Measurements from ENCODE around the gene OR6N2. TPM values are rescaled to one million over a fixed set of nuclear protein-coding genes. Genes with fewer than 3 reads are reported as not detected.

OR6N2 gene
- polyA plus RNA-seq, 6 donors from 2014 or later = not detected

DNA sequence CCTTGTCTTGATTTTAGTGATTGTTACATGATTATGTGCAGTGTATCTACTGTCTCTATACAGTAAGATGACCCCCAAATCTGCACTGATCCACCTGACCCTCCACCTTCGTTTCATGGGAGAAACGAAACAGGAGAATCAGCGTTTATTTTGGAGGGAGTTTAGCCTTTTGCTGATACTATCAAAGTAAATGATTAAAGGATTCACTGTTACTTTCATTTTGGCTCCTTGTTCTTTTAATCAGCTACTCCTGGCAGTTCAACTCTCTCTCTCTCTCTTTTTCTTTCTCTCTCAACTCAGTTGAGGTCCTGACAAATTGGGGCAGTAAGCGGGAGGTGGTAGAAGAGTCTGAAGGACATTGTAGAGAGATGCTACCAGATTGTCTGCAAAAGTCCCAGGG is 50.6 kb downstream of the OR6N2 start:
- no peaks in the 10 kb centered on the region for H3K36me3 Mint-ChIP-seq

DNA sequence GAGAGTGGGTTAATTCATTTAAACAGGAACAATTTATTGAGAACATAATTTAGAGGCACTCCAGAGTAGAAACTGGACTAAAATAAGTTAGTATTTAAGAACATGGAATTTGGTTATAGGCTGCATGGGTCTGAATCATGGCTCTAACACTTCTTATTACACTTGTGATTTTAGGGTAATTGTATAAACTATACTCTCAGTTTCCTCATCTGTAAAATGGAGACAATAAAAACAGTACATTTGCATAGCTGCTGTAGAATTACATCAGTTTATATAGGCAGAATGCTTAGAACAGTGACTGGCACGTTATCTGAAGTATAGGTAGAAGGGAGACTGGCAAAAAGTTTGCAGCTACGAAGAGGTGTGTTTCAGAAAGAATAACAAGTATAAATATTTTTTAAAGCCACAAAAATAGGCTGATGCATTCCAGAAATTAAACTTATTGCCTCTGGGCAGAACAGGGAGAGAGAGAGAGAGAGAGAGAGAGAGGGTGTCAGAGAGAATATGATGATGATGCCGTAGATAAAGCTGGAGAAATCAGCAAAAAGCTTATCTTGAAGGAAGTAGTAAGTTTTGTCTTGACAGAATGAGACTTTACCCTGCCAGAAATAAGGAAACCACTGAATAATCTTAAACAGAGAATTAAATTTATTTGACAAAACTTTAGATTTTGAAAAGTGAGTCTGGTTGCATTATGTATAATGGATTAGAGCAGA is 52.3 kb downstream of the OR6N2 start:
- Mint-ChIP-seq H3K27me3 (peaks cover 17 to 18% (median 17%) of the 10 kb centered on the region in 3 donors), H3K27ac (no peak overlapping the region), H3K36me3 (no peaks in the 10 kb centered on the region)

More for the DNA sequence above, 50.6 kb downstream of the OR6N2 start:
- DNase-seq (no peak), ATAC-seq (ENCODE audit: low read depth in 2 of 2) (no peak)
- Mint-ChIP-seq H3K4me3 (no peak overlapping the region), H3K27me3 (peaks cover 5 to 19% (median 9%) of the 10 kb centered on the region in 3 donors), H3K27ac (no peak overlapping the region), H3K9me3 (no peaks in the 10 kb centered on the region), H3K4me1 (no peaks in the 10 kb centered on the region)

DNA sequence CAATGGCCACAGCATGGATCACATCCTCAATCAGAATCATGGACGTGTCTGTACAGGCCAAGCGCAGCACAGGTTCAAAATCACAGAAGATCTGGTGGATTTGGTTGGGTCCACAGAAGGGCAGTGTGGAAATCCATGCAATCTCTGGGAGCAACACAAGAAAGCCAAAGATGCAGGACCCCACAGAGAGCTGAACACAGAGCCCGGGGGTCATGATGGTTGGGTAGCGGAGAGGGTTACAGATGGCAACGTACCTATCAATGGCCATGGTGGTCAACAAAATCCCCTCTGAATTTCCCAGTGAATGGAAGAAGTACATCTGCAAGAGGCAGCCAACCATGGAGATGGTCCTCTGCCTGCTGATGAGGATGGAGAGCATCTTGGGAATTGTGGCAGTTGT is 56.6 kb downstream of the OR6N2 start:
- no peaks in the 10 kb centered on the region for H3K36me3 Mint-ChIP-seq
- DNase-seq (no peak), ATAC-seq (ENCODE audit: low read depth in 2 of 2) (no peak)
- H3K4me3 Mint-ChIP-seq = no peak overlapping the region
- H3K27ac Mint-ChIP-seq = no peak overlapping the region
- no peaks in the 10 kb centered on the region for H3K4me1 Mint-ChIP-seq
- H3K9me3 Mint-ChIP-seq = no peaks in the 10 kb centered on the region
- H3K27me3 Mint-ChIP-seq = peaks cover 23 to 41% (median 33%) of the 10 kb centered on the region in 3 donors

More for the DNA sequence above, 52.3 kb downstream of the OR6N2 start:
- no peaks in the 10 kb centered on the region for H3K9me3 Mint-ChIP-seq
- H3K4me3 Mint-ChIP-seq = no peak overlapping the region
- DNase-seq (no peak), ATAC-seq (ENCODE audit: low read depth in 2 of 2) (no peak)
- H3K4me1 Mint-ChIP-seq = no peaks in the 10 kb centered on the region

Other genes with a start within 250 kb of the OR6N2 start
- not detected for gene OR6Y1, start 226.8 kb downstream of the OR6N2 start, polyA plus RNA-seq (ENCODE audit: low read depth in 6 of 6)
- not detected for gene OR6P1, start 210.6 kb downstream of the OR6N2 start, polyA plus RNA-seq (ENCODE audit: low read depth in 6 of 6)
- gene OR10X1, start 201.3 kb downstream of the OR6N2 start, polyA plus RNA-seq (ENCODE audit: low read depth in 6 of 6) = not detected
- gene OR10Z1, start 175.9 kb downstream of the OR6N2 start, polyA plus RNA-seq (ENCODE audit: low read depth in 6 of 6) = not detected
- gene SPTA1, start 94.5 kb downstream of the OR6N2 start, polyA plus RNA-seq (ENCODE audit: low read depth in 6 of 6) = under 1 TPM in 2 of 6 donors, not detected in 4; 0.04 to 0.15 TPM
- not detected for gene OR6K2, start 80.6 kb downstream of the OR6N2 start, polyA plus RNA-seq (ENCODE audit: low read depth in 6 of 6)
- not detected for gene OR6K3, start 60.5 kb downstream of the OR6N2 start, polyA plus RNA-seq (ENCODE audit: low read depth in 6 of 6)
- gene OR6K6, start 26.5 kb downstream of the OR6N2 start, polyA plus RNA-seq (ENCODE audit: low read depth in 6 of 6) = not detected
- not detected for gene OR6N1, start 9.0 kb downstream of the OR6N2 start, polyA plus RNA-seq (ENCODE audit: low read depth in 6 of 6)
- 10 to 100 TPM in 2 of 6 donors, 1 to 10 TPM in 4; 6.0 to 26.3 (median 8.8) TPM for gene MNDA, start 50.1 kb upstream of the OR6N2 start, polyA plus RNA-seq (ENCODE audit: low read depth in 6 of 6)
- 1 to 10 TPM in 5 of 6 donors, not detected in 1; 2.7 to 5.9 (median 3.0) TPM for gene PYHIN1, start 150.3 kb upstream of the OR6N2 start, polyA plus RNA-seq (ENCODE audit: low read depth in 6 of 6)
- 100 to 1,000 TPM; 143 to 262 (median 206) TPM for gene IFI16, start 228.7 kb upstream of the OR6N2 start, polyA plus RNA-seq (ENCODE audit: low read depth in 6 of 6)